HL-60 (cell line): ENCODE measurements around the gene CTNNA3.

Experiments used
- CTCF ChIP-seq: IDR thresholded peaks from one replicate; pipeline ENCODE4 v1.5.1; 2011; ENCODE audit warnings: low read length, control low read depth, inconsistent platforms; ENCODE audit not compliant: insufficient read depth
- REST ChIP-seq: IDR thresholded peaks from 2 replicates; pipeline ENCODE4 v1.6.1; 2012; ENCODE audit warnings: low read depth; ENCODE audit not compliant: insufficient replicate concordance

DNA sequence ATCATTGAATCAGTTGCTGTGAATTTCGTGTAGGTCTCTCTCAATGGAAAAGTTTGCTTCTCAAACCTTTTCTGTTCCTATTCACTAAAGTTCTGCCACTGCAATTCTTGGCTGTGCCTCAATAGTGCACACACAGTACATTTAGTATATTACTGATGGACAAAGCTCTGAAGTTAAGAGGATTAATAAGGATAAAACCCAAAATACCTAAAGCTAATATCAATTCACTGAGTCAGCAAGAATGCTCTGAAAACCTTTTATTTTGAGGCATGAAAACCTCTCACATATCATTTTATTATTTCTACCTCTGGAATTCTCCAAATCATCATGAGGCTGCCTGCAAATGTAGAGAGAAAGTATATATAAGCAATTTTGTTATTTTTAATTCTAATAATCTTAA is 1403.5 kb downstream of the CTNNA3 start:
- TF ChIP-seq CTCF (no peak), REST (no peak)
